Hepatocyte (in vitro differentiated cells): ENCODE results near the gene MAD2L1BP. TPM values are rescaled to one million over a fixed set of nuclear protein-coding genes. Genes with fewer than 3 reads are reported as not detected.

Experiments
- DNase-seq: peaks from one replicate; pipeline ENCODE4 v3.0.0-alpha.2; 2016; ENCODE audit warnings: low spot score
- H2AFZ ChIP-seq: fragments of 200-600 bp; sonication (generic); 2 replicates; pipeline ENCODE4 v1.6.0; 2016; ENCODE audit warnings: antibody characterized with exemption, mild to moderate bottlenecking
- H3K27ac ChIP-seq: fragments of 200-600 bp; sonication (generic); 2 replicates; pipeline ENCODE4 v1.5.1; 2016; ENCODE audit warnings: mild to moderate bottlenecking
- H3K27me3 ChIP-seq: fragments of 200-600 bp; sonication (generic); 2 replicates; pipeline ENCODE4 v1.6.1; 2016
- H3K36me3 ChIP-seq: fragments of 200-600 bp; sonication (generic); replicated peaks from 2 replicates; pipeline ENCODE4 v1.5.1; 2016; ENCODE audit warnings: low read depth; ENCODE audit not compliant: insufficient read depth
- H3K4me1 ChIP-seq: fragments of 200-600 bp; sonication (generic); 2 replicates; pipeline ENCODE4 v1.5.1; 2016; ENCODE audit warnings: mild to moderate bottlenecking, moderate library complexity; ENCODE audit not compliant: insufficient read depth
- H3K4me2 ChIP-seq: fragments of 200-600 bp; sonication (generic); 2 replicates; pipeline ENCODE4 v1.6.0; 2016
- H3K4me3 ChIP-seq: fragments of 200-600 bp; sonication (generic); 2 replicates; pipeline ENCODE4 v1.5.1; 2016; ENCODE audit warnings: mild to moderate bottlenecking
- H3K79me2 ChIP-seq: fragments of 200-600 bp; sonication (generic); 2 replicates; pipeline ENCODE4 v1.6.0; 2017; ENCODE audit warnings: mild to moderate bottlenecking
- H3K9me2 ChIP-seq: fragments of 200-600 bp; sonication (generic); replicated peaks from 2 replicates; pipeline ENCODE4 v1.6.0; 2017; ENCODE audit warnings: mild to moderate bottlenecking; ENCODE audit not compliant: insufficient read depth
- H3K9me3 ChIP-seq: fragments of 200-600 bp; sonication (generic); 2 replicates; pipeline ENCODE4 v1.5.1; 2016; ENCODE audit warnings: low read depth, mild to moderate bottlenecking
- H4K20me1 ChIP-seq: fragments of 200-600 bp; sonication (generic); 2 replicates; pipeline ENCODE4 v1.6.0; 2016; ENCODE audit warnings: mild to moderate bottlenecking; ENCODE audit not compliant: insufficient read depth, poor library complexity, severe bottlenecking
- CTCF ChIP-seq: fragments of 200-600 bp; sonication (generic); IDR thresholded peaks from 2 replicates; pipeline ENCODE4 v1.5.1; 2016; ENCODE audit warnings: antibody characterized with exemption, mild to moderate bottlenecking; ENCODE audit not compliant: poor library complexity
- EZH2 ChIP-seq: fragments of 200-600 bp; sonication (generic); IDR thresholded peaks from 2 replicates; pipeline ENCODE4 v1.6.1; 2016; ENCODE audit warnings: antibody characterized with exemption, mild to moderate bottlenecking, borderline replicate concordance
- EZH2phosphoT487 ChIP-seq: fragments of 200-600 bp; sonication (generic); IDR thresholded peaks from one replicate; pipeline ENCODE4 v1.6.1; 2018; ENCODE audit warnings: antibody characterized with exemption, mild to moderate bottlenecking, low read depth, moderate library complexity; ENCODE audit not compliant: unreplicated experiment, severe bottlenecking
- WGBS: methylation state at CpG from one replicate; pipeline ENCODE4 v1.1.6; 2016; ENCODE audit warnings: low lambda C conversion rate; ENCODE audit errors: missing lambda C conversion rate; 5-methylcytosine and 5-hydroxymethylcytosine counted together
- polyA plus RNA-seq: library from polyadenylated mRNA; unstranded; fragments of >200 nt; fragmentation: Nextera tagmentation; extraction: Ambion mirVana; gene quantifications from 2 replicates; pipeline ENCODE4 v1.2.1, GENCODE V29; 2016
- total RNA-seq: library from RNA; depleted of rRNA; stranded (reverse); fragments of >200 nt; gene quantifications from 2 replicates; pipeline ENCODE4 v1.2.3, GENCODE V29; 2014

Gene MAD2L1BP
- total and polyA plus RNA-seq, 2 experiments from 2014 or later, result 32.1 to 47.6 TPM

- Histone ChIP-seq H3K4me3 (no peak overlapping the region), H3K27me3 (no peaks in the 10 kb centered on the region), H3K9me3 (no peaks in the 10 kb centered on the region), H3K36me3 (no peaks in the 10 kb centered on the region), H3K79me2 (peaks cover 5% of the 10 kb centered on the region), H3K9me2 (no peaks in the 10 kb centered on the region), H3K27ac (no peak overlapping the region), H4K20me1 (no peaks in the 10 kb centered on the region), H3K4me1 (peaks cover 11% of the 10 kb centered on the region), H3K4me2 (no peak overlapping the region), H2AFZ (no peak overlapping the region)
- no peak for TF ChIP-seq EZH2
- TF ChIP-seq EZH2phosphoT487, result no peak
- WGBS, result 90% methylated on average over 2 of the region's 2 CpGs
- DNase-seq, result no peak
These were observed 38.7 kb downstream of the MAD2L1BP start for GRCh38 chr6:43674291-43674690.

GRCh38 chr6:43674921-43675320, 39.3 kb downstream of the MAD2L1BP start:
- H4K20me1 ChIP-seq, result no peaks in the 10 kb centered on the region
- peaks cover 11% of the 10 kb centered on the region for H3K4me1 ChIP-seq
- no peaks in the 10 kb centered on the region for H3K36me3 ChIP-seq
- no peak overlapping the region for H3K4me3 ChIP-seq
- no peaks in the 10 kb centered on the region for H3K9me3 ChIP-seq
- H2AFZ ChIP-seq, result no peak overlapping the region
- H3K79me2 ChIP-seq, result peaks cover 7% of the 10 kb centered on the region
- H3K27me3 ChIP-seq, result no peaks in the 10 kb centered on the region
- WGBS, result 99% methylated on average over 8 of the region's 8 CpGs
- TF ChIP-seq EZH2, result no peak
- no peak for TF ChIP-seq CTCF
- no peak for TF ChIP-seq EZH2phosphoT487
- H3K4me2 ChIP-seq, result no peak overlapping the region
- H3K9me2 ChIP-seq, result no peaks in the 10 kb centered on the region
- no peak for DNase-seq
- no peak overlapping the region for H3K27ac ChIP-seq

- Histone ChIP-seq H2AFZ (no peak overlapping the region), H3K79me2 (peaks cover 23% of the 10 kb centered on the region), H3K4me2 (no peak overlapping the region), H3K36me3 (no peaks in the 10 kb centered on the region), H4K20me1 (peaks cover 9% of the 10 kb centered on the region), H3K27me3 (no peaks in the 10 kb centered on the region), H3K9me3 (no peaks in the 10 kb centered on the region), H3K27ac (peak overlapping the region; percentile 47), H3K4me1 (peaks cover 20% of the 10 kb centered on the region), H3K9me2 (no peaks in the 10 kb centered on the region), H3K4me3 (no peak overlapping the region)
- WGBS, result 95% methylated on average over 7 of the region's 7 CpGs
- no peak for TF ChIP-seq CTCF
- no peak for TF ChIP-seq EZH2
- TF ChIP-seq EZH2phosphoT487, result no peak
- no peak for DNase-seq
These were observed 41.4 kb downstream of the MAD2L1BP start for GRCh38 chr6:43676962-43677606.

- no peak overlapping the region for H2AFZ ChIP-seq
- H4K20me1 ChIP-seq, result peaks cover 9% of the 10 kb centered on the region
- H3K27me3 ChIP-seq, result no peaks in the 10 kb centered on the region
- no peaks in the 10 kb centered on the region for H3K9me3 ChIP-seq
- no peaks in the 10 kb centered on the region for H3K9me2 ChIP-seq
- H3K79me2 ChIP-seq, result peaks cover 30% of the 10 kb centered on the region
- H3K36me3 ChIP-seq, result no peaks in the 10 kb centered on the region
- 80% methylated on average over 7 of the region's 7 CpGs for WGBS
- no peak overlapping the region for H3K4me2 ChIP-seq
- peak overlapping the region; percentile 47 for H3K27ac ChIP-seq
- no peak overlapping the region for H3K4me3 ChIP-seq
- TF ChIP-seq EZH2phosphoT487 (no peak), CTCF (no peak), EZH2 (no peak)
- peaks cover 20% of the 10 kb centered on the region for H3K4me1 ChIP-seq
- DNase-seq, result no peak
These were observed 42.1 kb downstream of the MAD2L1BP start for GRCh38 chr6:43677759-43678158.
